SU-DHL-6 (cell line): ENCODE data around the gene PCYT2.

Experiments used
- H2AFZ ChIP-seq: fragments of 200-600 bp; sonication (generic); 2 replicates; pipeline ENCODE4 v1.6.1; 2014; ENCODE audit warnings: low read depth, mild to moderate bottlenecking, moderate library complexity, mixed read lengths, antibody characterized with exemption, low read length; ENCODE audit not compliant: severe bottlenecking
- H3F3A ChIP-seq: fragments of 200-600 bp; shearing (Covaris generic); 2 replicates; pipeline ENCODE4 v1.6.0; 2016; ENCODE audit warnings: antibody characterized with exemption, mild to moderate bottlenecking; ENCODE audit not compliant: insufficient read depth
- H3K27ac ChIP-seq: fragments of 200-600 bp; sonication (generic); 2 replicates; pipeline ENCODE4 v1.5.1; 2016; ENCODE audit warnings: low read depth, mild to moderate bottlenecking, low read length, moderate library complexity, mixed read lengths
- H3K27me3 ChIP-seq: fragments of 200-600 bp; sonication (generic), shearing (Covaris generic); 2 replicates; pipeline ENCODE4 v1.6.0; 2014; ENCODE audit warnings: mild to moderate bottlenecking, low read length
- H3K36me3 ChIP-seq: fragments of 200-600 bp; sonication (generic); 2 replicates; pipeline ENCODE4 v1.6.1; 2014; ENCODE audit warnings: mild to moderate bottlenecking, low read length, mixed read lengths
- H3K4me2 ChIP-seq: fragments of 300-600, 200-600 bp; shearing (Covaris generic), sonication (generic); 2 replicates; pipeline ENCODE4 v1.6.0; 2014; ENCODE audit warnings: low read length, low read depth, mild to moderate bottlenecking; ENCODE audit not compliant: poor library complexity, severe bottlenecking
- H3K4me3 ChIP-seq: fragments of 200-600 bp; sonication (generic); 2 replicates; pipeline ENCODE4 v1.5.1; 2014; ENCODE audit warnings: antibody characterized with exemption, low read length, mild to moderate bottlenecking, mixed read lengths; ENCODE audit not compliant: insufficient read depth, poor library complexity, severe bottlenecking
- H3K79me2 ChIP-seq: fragments of 200-600 bp; sonication (generic); 2 replicates; pipeline ENCODE4 v1.6.1; 2014; ENCODE audit warnings: mild to moderate bottlenecking, low read length, moderate library complexity; ENCODE audit not compliant: insufficient read depth
- H3K9ac ChIP-seq: fragments of 200-600 bp; sonication (generic); 2 replicates; pipeline ENCODE4 v1.7.0; 2014; ENCODE audit warnings: mild to moderate bottlenecking, low read length
- H3K9me2 ChIP-seq: fragments of 200-600 bp; sonication (generic); replicated peaks from 2 replicates; pipeline ENCODE4 v1.6.1; 2014; ENCODE audit warnings: low read length; ENCODE audit not compliant: insufficient read depth
- H3K9me3 ChIP-seq: fragments of 200-600 bp; sonication (generic); 2 replicates; pipeline ENCODE4 v1.6.1; 2014; ENCODE audit warnings: low read length, mixed read lengths; ENCODE audit not compliant: insufficient read depth
- H4K20me1 ChIP-seq: fragments of 200-600 bp; sonication (generic); 2 replicates; pipeline ENCODE4 v1.6.1; 2014; ENCODE audit warnings: low read depth, mild to moderate bottlenecking, antibody characterized with exemption, low read length, moderate library complexity, mixed read lengths
- EZH2phosphoT487 ChIP-seq: fragments of 200-600 bp; sonication (generic), shearing (Covaris generic); conservative IDR thresholded peaks from 2 replicates; pipeline ENCODE4 v1.6.1; 2018; ENCODE audit warnings: mild to moderate bottlenecking, antibody characterized with exemption, low read length, moderate library complexity, mixed read lengths
- TF ChIP-seq, protein P1 (sequence below): fragments of 200-600 bp; sonication (generic); IDR thresholded peaks from one replicate; pipeline ENCODE4 v1.5.1; 2017; ENCODE audit warnings: antibody characterized with exemption, mild to moderate bottlenecking, low read length, moderate library complexity; ENCODE audit not compliant: insufficient read depth, poor library complexity, severe bottlenecking

The PCYT2 gene

DNA sequence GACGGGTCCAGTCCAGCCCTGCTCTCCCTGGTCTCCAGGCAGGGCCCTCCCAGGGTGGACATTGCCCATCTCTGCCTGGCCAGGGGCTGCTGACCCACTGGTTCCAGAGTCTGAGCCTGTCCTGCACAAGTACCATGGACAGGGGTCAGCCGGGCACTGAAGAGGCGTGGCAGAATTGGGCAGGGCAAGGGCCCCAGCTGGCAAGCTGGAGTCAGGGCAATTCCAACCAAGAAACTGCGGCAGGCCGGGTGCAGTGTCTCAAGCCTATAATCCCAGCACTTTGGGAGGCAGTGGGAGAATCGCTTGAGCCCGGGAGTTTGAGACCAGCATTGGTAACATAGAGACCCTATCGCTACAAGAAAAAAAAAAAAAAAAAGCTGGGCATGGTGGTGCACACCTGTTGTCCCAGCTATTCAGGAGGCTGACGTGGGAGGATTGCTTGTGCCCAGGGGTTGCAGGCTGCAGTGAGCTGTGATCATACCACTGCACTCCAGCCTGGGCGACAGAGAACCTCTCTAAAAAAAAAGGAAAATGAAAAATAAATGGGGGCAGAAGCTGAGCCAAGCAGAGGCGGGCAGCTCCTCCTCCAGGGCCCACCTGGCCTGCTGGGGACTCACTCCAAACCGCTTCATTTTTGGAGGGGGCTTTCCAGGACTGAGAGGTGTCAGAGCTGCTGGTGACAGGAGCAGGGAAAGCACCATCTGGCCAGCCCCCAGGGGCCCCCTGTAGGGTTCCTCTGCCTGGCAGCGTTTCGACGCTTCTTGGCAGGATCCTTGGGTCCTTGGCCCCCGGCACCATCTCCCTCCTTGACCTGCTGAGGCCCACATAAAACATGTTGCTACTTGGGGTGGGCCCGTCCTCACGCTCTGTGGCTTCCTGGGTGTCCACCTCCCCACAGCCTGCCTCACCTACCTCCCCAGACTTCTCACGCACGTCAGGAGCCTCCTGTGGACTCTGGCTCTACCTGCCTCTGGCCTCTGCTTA, 19.2 kb upstream of the PCYT2 start:
- H3K36me3 ChIP-seq = no peaks in the 10 kb centered on the region
- no peak overlapping the region for H3K4me3 ChIP-seq
- H3K9me3 ChIP-seq = no peaks in the 10 kb centered on the region
- TF ChIP-seq EZH2phosphoT487 = no peak
- TF ChIP-seq, protein P1, sequence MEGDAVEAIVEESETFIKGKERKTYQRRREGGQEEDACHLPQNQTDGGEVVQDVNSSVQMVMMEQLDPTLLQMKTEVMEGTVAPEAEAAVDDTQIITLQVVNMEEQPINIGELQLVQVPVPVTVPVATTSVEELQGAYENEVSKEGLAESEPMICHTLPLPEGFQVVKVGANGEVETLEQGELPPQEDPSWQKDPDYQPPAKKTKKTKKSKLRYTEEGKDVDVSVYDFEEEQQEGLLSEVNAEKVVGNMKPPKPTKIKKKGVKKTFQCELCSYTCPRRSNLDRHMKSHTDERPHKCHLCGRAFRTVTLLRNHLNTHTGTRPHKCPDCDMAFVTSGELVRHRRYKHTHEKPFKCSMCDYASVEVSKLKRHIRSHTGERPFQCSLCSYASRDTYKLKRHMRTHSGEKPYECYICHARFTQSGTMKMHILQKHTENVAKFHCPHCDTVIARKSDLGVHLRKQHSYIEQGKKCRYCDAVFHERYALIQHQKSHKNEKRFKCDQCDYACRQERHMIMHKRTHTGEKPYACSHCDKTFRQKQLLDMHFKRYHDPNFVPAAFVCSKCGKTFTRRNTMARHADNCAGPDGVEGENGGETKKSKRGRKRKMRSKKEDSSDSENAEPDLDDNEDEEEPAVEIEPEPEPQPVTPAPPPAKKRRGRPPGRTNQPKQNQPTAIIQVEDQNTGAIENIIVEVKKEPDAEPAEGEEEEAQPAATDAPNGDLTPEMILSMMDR = no peak
- H2AFZ ChIP-seq = no peak overlapping the region
- peaks cover 24% of the 10 kb centered on the region for H3F3A ChIP-seq
- H3K9ac ChIP-seq = peak overlapping the region; percentile 32; the same call in 1 of the 2 replicates
- H3K9me2 ChIP-seq = no peaks in the 10 kb centered on the region
- peak overlapping the region; percentile 67 for H3K27ac ChIP-seq
- H3K27me3 ChIP-seq = no peaks in the 10 kb centered on the region
- no peaks in the 10 kb centered on the region for H4K20me1 ChIP-seq
- H3K79me2 ChIP-seq = peaks cover 17% of the 10 kb centered on the region
- H3K4me2 ChIP-seq = no peak overlapping the region

DNA sequence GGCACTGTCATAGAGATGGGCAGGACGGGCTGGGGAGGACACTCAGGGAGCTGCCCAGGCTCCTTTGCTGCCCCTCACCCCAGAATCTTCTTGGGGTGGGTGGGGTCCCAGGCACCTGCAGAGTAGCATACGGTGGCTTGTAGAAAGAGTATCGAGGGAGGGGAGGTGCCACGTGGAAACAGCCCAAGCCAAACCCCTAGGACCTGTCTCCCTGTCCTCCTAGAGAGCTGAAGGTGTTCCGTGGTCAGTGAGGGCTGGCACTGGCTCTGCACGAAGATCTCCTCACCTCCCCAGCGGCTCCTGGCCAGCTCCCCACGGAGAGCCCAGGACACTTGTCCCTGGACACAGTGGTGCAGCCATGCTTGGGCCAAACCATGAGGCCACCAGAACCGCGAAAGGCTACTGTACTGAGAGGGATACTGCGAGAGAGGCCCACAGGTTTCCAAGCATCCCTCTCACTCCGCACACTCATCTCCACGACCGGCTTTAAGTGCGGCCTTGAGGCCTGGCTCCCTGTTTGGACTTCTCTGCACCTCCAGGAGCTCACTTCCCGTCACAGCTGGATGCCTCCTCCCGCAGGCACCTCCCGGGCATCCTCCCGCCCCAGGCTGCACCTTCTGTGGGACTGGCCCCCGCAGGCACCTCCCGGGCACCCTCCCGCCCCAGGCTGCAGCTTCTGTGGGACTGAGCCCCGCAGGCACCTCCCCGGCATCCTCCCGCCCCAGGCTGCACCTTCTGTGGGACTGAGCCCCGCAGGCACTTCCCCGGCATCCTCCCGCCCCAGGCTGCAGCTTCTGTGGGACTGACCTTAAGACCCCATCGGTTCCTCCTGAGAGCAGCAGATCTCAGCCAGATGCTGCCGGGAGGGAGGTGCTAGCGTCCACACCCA, 18.3 kb upstream of the PCYT2 start:
- Histone ChIP-seq H3K27me3 (no peaks in the 10 kb centered on the region), H3K79me2 (peaks cover 26% of the 10 kb centered on the region), H2AFZ (no peak overlapping the region), H3K27ac (peak overlapping the region; percentile 67; the same call in 1 of the 2 replicates), H3K36me3 (no peaks in the 10 kb centered on the region), H3K9ac (peak overlapping the region; percentile 71), H3K4me2 (peak overlapping the region; percentile 64), H3K4me3 (peak overlapping the region; percentile 72), H3K9me3 (no peaks in the 10 kb centered on the region), H4K20me1 (no peaks in the 10 kb centered on the region), H3K9me2 (no peaks in the 10 kb centered on the region), H3F3A (peaks cover 24% of the 10 kb centered on the region)
- no peak for TF ChIP-seq EZH2phosphoT487

DNA sequence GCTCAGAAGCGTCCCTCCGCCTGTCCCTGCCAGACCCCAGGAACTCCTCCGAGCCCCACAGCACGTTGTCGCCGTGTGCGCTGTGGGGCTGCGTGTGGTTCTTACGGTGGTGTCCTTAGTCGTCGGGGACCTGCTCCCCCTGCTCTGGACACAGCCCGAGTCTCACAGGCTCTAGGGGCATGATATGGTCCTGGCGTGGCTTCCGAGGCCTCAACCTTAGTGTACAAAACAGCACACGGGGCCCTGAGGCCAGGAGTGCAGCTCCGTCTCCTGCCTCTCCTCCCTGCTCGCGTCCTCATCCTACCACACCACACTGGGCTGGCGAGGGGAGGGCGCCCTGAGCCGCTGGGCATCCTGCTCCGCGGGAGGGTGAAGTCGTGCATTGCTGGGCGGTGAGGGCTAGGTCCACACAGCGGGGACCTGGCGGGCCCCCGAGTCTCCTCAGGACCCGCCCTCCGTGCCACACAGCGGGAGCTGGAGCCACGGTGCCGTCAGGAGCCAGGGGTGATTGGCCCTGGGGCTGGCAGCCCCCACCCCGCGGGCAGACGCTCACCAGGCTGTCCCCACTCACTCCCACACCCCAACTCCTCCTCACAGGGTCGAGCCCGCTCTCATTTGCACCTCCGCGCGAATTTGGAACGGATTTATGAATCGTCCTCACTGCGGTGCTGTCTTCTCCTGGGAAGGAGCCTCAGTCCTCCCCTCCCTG, 17.5 kb upstream of the PCYT2 start:
- no peaks in the 10 kb centered on the region for H4K20me1 ChIP-seq
- peak overlapping the region; percentile 72 for H3K4me3 ChIP-seq
- H3K79me2 ChIP-seq = peaks cover 34% of the 10 kb centered on the region
- no peaks in the 10 kb centered on the region for H3K36me3 ChIP-seq
- peaks cover 24% of the 10 kb centered on the region for H3F3A ChIP-seq
- peak overlapping the region; percentile 61 for H3K27ac ChIP-seq
- H3K4me2 ChIP-seq = peak overlapping the region; percentile 64
- TF ChIP-seq EZH2phosphoT487 = no peak
- TF ChIP-seq, protein P1 = no peak
- no peaks in the 10 kb centered on the region for H3K27me3 ChIP-seq
- no peaks in the 10 kb centered on the region for H3K9me2 ChIP-seq
- H3K9ac ChIP-seq = peak overlapping the region; percentile 71
- H2AFZ ChIP-seq = no peak overlapping the region
- H3K9me3 ChIP-seq = no peaks in the 10 kb centered on the region
